ENCODE results near the gene CCNJL. TPM values are rescaled to one million over a fixed set of nuclear protein-coding genes. Genes with fewer than 3 reads are reported as not detected.

Gene CCNJL
- total RNA-seq, 1 experiment from 2014 or later, result 33.9 TPM

DNA sequence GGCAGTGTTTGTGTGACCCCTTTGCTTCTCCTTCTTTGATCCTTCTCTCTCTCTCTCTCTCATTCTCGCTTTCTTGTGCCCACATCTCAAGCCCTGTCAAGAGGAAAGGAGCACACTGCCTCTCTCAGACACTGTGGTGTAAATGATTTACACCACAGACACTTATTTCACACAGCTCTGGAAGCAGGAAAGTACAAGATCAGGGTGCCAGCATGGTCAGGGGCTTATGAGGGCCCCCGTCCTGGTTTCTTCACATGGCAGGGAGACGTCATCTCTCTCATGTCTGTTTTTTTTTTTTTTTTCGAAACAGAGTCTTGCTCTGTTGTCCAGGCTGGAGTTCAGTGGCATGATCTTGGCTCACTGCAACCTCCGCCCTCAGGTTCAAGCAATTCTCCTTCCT, 76.6 kb downstream of the CCNJL start:
- H3K4me3 ChIP-seq, result no peak overlapping the region
- H3K4me2 ChIP-seq, result no peak overlapping the region
- no peak for DNase-seq
- H3K36me3 ChIP-seq (ENCODE audit: low read depth), result no peaks in the 10 kb centered on the region
- no peaks in the 10 kb centered on the region for H3K9me2 ChIP-seq (ENCODE audit: insufficient read depth)
- H4K20me1 ChIP-seq (ENCODE audit: insufficient read depth), result no peaks in the 10 kb centered on the region
- H3K27ac ChIP-seq, result no peak overlapping the region
- ChIA-PET CTCF (no interaction called here), POLR2A (ENCODE audit: unreplicated experiment) (no interaction called here)
- no peaks in the 10 kb centered on the region for H3K9me3 ChIP-seq (ENCODE audit: insufficient read depth, low read depth)
- no peaks in the 10 kb centered on the region for H3K79me2 ChIP-seq (ENCODE audit: low read depth)
- intact Hi-C loops (cut with micrococcal nuclease; ENCODE audit: unreplicated experiment), result no loop called here
- H3K4me1 ChIP-seq (replicated peaks; ENCODE audit: insufficient read depth), result 0 out of 2 replicates have a peak, but pooled peaks cover 6% of the 10 kb centered on the region
- no peaks in the 10 kb centered on the region for H3K27me3 ChIP-seq (ENCODE audit: insufficient read depth, low read depth)
- H2AFZ ChIP-seq, result no peak overlapping the region
- TF ChIP-seq CTCF (conservative IDR thresholded peaks at IDR 0.05) (no peak), EZH2 (IDR thresholded peaks at IDR 0.05; ENCODE audit: low read depth) (no peak)
- no peaks in the 10 kb centered on the region for H3F3A ChIP-seq (ENCODE audit: insufficient read depth, low read depth)
- BruUV-seq (replicated peaks), result no TSS peak

GRCh38 chr5:160233215-160233614, 79.1 kb downstream of the CCNJL start:
- H3K9me3 ChIP-seq (ENCODE audit: insufficient read depth, low read depth), result no peaks in the 10 kb centered on the region
- no peak for DNase-seq
- ChIA-PET CTCF (no interaction called here), POLR2A (ENCODE audit: unreplicated experiment) (no interaction called here)
- no peaks in the 10 kb centered on the region for H3F3A ChIP-seq (ENCODE audit: insufficient read depth, low read depth)
- intact Hi-C loops (cut with micrococcal nuclease; ENCODE audit: unreplicated experiment), result no loop called here
- no peaks in the 10 kb centered on the region for H3K79me2 ChIP-seq (ENCODE audit: low read depth)
- H3K9me2 ChIP-seq (ENCODE audit: insufficient read depth), result no peaks in the 10 kb centered on the region
- H3K27me3 ChIP-seq (ENCODE audit: insufficient read depth, low read depth), result no peaks in the 10 kb centered on the region
- H3K36me3 ChIP-seq (ENCODE audit: low read depth), result no peaks in the 10 kb centered on the region
- H4K20me1 ChIP-seq (ENCODE audit: insufficient read depth), result no peaks in the 10 kb centered on the region
- H3K4me3 ChIP-seq, result no peak overlapping the region
- H3K27ac ChIP-seq, result no peak overlapping the region
- TF ChIP-seq CTCF (conservative IDR thresholded peaks at IDR 0.05), result no peak
- no peak for TF ChIP-seq EZH2 (IDR thresholded peaks at IDR 0.05; ENCODE audit: low read depth)
- no peak overlapping the region for H2AFZ ChIP-seq
- BruUV-seq (replicated peaks), result no TSS peak
- no peak overlapping the region for H3K4me2 ChIP-seq
- 0 out of 2 replicates have a peak, but pooled peaks cover 8% of the 10 kb centered on the region for H3K4me1 ChIP-seq (replicated peaks; ENCODE audit: insufficient read depth)

DNA sequence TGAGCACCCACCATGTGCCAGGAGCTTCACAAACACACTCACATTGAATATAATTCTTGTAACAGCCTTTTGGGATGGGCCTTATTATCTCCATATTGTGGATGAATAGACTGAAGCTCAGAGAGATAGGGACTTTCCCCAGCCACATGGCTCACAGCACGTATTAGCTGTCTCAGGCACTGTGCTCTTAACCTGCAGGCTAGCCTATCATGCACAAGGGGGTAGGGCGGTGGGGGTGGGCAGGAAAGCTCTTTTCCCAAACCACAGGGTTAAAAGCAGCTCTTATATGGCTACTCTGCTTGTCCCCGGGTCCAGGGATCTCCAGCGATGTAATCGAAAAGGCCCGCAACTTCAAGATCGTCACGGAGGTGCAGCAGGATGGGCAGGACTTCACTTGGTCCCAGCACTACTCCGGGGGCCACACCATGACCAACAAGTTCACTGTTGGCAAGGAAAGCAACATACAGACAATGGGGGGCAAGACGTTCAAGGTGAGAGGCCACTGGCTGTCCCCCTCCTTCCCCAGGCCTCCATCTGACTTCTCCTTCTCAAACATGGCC, 80.5 kb downstream of the CCNJL start:
- Histone ChIP-seq H3K9me3 (ENCODE audit: insufficient read depth, low read depth) (no peaks in the 10 kb centered on the region), H4K20me1 (ENCODE audit: insufficient read depth) (no peaks in the 10 kb centered on the region), H3F3A (ENCODE audit: insufficient read depth, low read depth) (no peaks in the 10 kb centered on the region), H3K9me2 (ENCODE audit: insufficient read depth) (no peaks in the 10 kb centered on the region), H2AFZ (no peak overlapping the region), H3K4me1 (replicated peaks; ENCODE audit: insufficient read depth) (0 out of 2 replicates have a peak, but pooled peaks cover 8% of the 10 kb centered on the region), H3K27me3 (ENCODE audit: insufficient read depth, low read depth) (no peaks in the 10 kb centered on the region), H3K36me3 (ENCODE audit: low read depth) (no peaks in the 10 kb centered on the region), H3K4me3 (no peak overlapping the region), H3K4me2 (no peak overlapping the region), H3K79me2 (ENCODE audit: low read depth) (no peaks in the 10 kb centered on the region), H3K27ac (no peak overlapping the region)
- TF ChIP-seq CTCF (conservative IDR thresholded peaks at IDR 0.05) (no peak), EZH2 (IDR thresholded peaks at IDR 0.05; ENCODE audit: low read depth) (no peak)
- intact Hi-C loops (cut with micrococcal nuclease; ENCODE audit: unreplicated experiment), result no loop called here
- ChIA-PET POLR2A (ENCODE audit: unreplicated experiment) (interaction anchor here (0.5 kb wide), 1 partner anchor 41 kb away, joined by 33 read pairs; no protein-coding TSS in a partner anchor), CTCF (no interaction called here)
- no peak for DNase-seq
- no TSS peak for BruUV-seq (replicated peaks)

Data from PC-9 (cell line).